ENCODE results near the gene DNMBP.

DNMBP gene, protein sequence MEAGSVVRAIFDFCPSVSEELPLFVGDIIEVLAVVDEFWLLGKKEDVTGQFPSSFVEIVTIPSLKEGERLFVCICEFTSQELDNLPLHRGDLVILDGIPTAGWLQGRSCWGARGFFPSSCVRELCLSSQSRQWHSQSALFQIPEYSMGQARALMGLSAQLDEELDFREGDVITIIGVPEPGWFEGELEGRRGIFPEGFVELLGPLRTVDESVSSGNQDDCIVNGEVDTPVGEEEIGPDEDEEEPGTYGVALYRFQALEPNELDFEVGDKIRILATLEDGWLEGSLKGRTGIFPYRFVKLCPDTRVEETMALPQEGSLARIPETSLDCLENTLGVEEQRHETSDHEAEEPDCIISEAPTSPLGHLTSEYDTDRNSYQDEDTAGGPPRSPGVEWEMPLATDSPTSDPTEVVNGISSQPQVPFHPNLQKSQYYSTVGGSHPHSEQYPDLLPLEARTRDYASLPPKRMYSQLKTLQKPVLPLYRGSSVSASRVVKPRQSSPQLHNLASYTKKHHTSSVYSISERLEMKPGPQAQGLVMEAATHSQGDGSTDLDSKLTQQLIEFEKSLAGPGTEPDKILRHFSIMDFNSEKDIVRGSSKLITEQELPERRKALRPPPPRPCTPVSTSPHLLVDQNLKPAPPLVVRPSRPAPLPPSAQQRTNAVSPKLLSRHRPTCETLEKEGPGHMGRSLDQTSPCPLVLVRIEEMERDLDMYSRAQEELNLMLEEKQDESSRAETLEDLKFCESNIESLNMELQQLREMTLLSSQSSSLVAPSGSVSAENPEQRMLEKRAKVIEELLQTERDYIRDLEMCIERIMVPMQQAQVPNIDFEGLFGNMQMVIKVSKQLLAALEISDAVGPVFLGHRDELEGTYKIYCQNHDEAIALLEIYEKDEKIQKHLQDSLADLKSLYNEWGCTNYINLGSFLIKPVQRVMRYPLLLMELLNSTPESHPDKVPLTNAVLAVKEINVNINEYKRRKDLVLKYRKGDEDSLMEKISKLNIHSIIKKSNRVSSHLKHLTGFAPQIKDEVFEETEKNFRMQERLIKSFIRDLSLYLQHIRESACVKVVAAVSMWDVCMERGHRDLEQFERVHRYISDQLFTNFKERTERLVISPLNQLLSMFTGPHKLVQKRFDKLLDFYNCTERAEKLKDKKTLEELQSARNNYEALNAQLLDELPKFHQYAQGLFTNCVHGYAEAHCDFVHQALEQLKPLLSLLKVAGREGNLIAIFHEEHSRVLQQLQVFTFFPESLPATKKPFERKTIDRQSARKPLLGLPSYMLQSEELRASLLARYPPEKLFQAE (N-terminal part only)

GRCh38 chr10:100009793-100010676 is at the start of gene DNMBP:
Gene DNMBP, minus strand, starts transcription at chr10:100009947. Its CDS starts 37,823 bp downstream, at chr10:99972124.
- peak; percentile 67 to 79 for DNase-seq (ENCODE audit: low read depth in 2 of 2)

- DNase-seq (ENCODE audit: low read depth in 2 of 2) = no peak
Measured at GRCh38 chr10:100057948-100058347, 48.2 kb upstream of the DNMBP start.

DNA sequence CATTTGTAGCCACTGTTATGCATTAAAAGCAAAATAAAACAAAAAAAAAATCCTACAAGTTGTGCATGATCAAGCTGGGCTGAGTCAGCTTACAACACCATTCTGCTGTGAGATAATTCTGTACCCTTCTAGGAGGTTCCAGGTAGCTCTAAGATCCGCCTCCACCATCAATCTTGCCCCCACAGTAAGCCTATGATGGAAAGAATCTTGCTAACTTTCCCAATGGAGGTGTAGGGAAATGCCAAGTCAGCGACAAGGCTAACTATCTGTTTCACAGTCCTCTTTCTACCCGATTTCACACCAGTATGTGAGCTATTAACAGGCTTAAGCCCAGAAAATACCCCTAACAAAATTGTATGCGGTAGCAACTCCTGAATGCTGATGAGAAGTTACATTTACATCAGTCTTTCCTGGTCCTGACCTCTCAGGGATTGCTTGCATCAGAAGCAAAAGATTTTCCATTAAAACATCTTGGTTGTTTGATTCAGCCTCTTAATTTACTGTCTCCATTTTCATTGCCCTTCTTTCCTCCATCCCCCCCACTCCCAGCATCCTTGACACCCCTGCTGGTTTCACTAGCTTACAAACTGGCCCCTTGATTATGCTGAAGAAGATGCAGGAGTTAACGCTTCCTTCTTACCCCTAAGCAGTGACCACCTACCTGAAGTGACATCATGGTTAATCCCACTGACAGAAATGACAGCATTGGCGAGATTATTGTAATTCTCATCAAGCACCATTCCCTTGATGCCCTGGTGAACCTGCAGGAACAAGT is 44.1 kb upstream of the DNMBP start:
- DNase-seq (ENCODE audit: low read depth in 2 of 2) = no peak

DNA sequence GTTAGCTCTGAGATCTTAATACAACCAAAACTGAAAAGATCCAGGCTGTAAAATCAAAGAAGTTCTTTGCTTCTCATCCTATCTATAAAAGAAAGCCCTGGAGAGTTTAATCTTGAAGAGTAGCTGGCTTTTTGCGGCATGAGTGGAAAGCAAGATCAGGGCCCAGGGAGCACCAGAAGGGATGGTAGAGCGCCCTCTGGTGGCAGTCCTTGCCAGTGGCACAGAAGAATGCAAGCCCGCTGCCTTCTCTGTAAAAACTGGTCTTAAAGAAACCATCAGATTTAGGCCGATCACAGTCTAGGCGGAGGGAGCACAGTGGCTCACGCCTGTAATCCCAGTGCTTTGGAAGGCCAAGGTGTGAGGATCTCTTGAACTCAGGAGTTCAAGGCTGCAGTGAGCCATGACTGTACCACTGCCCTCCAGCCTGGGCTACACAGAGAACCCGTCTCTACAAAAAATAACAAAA is 36.3 kb upstream of the DNMBP start:
- DNase-seq (ENCODE audit: low read depth in 2 of 2) = peak; percentile 78 to 91

DNA sequence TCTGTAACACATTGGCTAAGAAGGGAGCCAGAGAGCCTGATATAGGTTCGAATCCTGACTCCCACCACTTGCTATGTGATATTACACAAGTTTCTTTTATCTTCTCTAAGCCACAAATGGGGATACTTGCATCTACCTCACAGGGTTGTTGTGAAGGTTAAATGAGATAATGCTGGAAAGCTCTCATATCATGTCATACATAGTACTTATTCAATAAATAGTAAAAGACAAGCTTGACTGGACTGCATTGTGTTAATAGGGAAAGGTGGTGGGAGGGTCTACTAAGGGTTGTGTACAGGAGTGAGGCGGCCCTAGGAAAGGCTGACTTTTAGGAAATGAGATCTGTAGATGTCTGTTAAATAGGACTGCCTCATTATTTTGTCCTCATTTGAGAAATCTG is 35.8 kb upstream of the DNMBP start:
- no peak for DNase-seq (ENCODE audit: low read depth in 2 of 2)

- DNase-seq (ENCODE audit: low read depth in 2 of 2) = no peak
Measured at GRCh38 chr10:100043796-100044195, 34.0 kb upstream of the DNMBP start.

DNA sequence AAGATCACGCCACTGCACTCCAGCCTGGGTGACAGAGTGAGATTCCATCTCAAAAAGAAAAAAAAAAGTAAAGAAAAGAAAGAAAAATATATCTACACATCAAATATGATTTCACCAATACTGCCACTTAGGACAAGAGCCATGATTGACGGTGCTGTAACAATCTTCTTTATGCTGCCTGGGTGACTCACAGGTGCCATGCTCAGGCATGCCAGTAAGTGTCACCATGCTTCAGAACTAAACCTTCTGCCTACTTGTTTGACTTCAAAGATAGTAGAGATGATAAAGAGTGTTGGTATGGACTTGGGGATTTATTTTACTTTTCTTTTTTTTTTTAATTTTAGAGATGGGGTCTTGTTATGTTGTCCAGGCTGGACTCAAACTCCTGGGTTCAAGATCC is 33.6 kb upstream of the DNMBP start:
- DNase-seq (ENCODE audit: low read depth in 2 of 2) = peak in 1 of 2 donors; percentile 11

- DNase-seq (ENCODE audit: low read depth in 2 of 2) = no peak
Measured at GRCh38 chr10:100041306-100042002, 31.7 kb upstream of the DNMBP start.

DNA sequence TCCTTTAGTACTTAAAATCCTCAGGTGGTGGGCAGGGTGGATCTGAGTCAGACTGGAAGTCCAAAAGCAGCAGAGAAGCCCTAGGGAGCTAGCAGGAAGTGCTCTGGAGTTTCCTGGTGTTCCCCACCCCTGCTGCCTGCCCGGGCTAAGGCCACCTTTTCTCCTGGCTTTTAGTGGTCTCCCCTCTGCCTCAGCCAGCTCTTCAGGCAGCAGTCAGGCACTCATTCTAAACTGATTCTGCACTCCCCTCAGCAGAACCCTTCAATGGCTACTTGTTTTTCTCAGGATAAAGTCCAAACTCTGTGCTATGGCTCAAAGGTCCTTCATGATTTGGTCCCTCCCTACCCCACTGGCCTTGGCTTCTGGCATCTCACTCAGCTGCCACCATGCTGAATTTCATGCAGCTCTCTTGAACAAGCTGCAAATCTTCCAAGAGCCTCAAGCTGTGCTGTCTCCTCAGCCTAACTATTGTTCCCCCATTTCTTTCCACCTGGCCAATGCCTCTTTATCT is 28.9 kb upstream of the DNMBP start:
- DNase-seq (ENCODE audit: low read depth in 2 of 2) = no peak

DNA sequence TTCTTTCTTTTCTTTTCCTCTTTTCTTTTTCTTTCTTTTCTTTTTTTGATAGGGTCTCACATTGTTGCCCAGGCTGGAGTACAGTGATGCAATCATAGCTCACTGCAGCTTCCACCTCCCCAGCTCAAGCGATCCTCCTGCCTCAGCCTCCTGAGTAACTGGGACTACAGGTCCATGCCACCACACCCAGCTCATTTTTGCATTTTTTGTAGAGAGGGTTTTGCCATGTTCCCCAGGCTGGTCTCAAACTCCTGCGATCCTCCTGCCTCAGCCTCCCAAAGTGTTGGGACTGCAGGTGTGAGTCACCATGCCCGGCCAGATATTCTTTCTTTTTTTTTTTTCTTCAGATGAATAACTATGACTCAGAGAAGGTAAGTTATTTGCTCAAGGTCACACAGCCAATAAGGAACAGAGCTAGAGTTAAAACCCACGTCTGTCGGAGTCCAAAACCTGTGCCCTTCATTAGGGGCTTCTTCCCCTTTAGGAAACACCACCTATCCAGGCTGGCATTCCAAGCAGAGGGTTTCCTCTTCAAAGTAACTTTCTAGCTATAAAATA is 28.1 kb upstream of the DNMBP start:
- DNase-seq (ENCODE audit: low read depth in 2 of 2) = no peak

GRCh38 chr10:100036850-100037249 is 27.1 kb upstream of the DNMBP start:
- no peak for DNase-seq (ENCODE audit: low read depth in 2 of 2)

DNA sequence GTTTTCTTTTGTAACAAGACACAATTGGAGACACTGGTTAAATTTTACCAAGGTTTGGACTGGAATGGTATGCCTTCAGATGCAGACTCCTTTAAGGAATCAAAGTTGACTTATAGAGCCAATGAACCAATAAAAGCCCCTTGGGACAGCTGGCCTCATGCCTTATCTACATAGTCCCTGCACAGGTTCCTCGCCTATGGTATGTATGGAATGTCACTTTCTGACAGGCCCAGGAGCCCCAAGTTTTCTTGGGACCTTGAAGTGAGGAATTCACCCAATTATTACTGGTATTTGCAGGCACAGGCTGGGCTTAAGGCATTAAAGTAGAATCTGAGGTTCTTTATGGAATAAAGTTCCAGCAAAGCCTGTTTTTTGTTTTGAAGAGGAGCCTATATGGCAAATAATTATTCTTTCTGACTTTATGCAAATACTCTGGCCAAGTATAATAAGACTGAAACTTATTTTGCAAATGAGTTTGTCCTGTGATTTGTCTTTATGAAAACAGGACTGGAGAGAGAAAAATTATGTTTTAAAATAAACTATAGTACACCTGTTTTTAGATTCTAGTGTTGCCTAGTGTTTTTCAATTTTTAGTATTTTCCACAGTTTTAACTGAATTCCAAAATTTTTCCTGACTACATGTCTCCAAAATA is 24.1 kb upstream of the DNMBP start:
- no peak for DNase-seq (ENCODE audit: low read depth in 2 of 2)

- DNase-seq (ENCODE audit: low read depth in 2 of 2) = no peak
Measured at GRCh38 chr10:100027416-100027815, 17.7 kb upstream of the DNMBP start.

DNA sequence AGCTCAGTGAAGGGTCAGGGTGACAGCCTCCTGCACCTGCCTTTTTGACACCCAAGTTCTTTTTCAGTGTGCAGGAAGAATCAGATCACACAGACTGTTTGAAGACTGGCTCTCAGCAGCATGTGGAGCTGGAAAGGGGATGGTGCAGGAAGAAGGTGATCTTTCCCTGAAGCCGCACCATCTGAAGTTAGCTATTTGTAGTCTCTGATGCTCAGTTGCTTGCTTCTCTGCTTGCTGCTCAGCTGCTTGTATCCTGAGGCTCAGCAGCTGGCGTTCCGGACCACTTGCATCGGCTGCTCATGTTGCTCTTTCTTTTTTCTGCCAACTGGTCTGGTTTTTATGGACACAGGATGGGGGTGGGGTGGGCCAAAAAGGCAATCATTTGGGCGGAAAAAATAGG is 15.8 kb upstream of the DNMBP start:
- DNase-seq (ENCODE audit: low read depth in 2 of 2) = no peak

DNA sequence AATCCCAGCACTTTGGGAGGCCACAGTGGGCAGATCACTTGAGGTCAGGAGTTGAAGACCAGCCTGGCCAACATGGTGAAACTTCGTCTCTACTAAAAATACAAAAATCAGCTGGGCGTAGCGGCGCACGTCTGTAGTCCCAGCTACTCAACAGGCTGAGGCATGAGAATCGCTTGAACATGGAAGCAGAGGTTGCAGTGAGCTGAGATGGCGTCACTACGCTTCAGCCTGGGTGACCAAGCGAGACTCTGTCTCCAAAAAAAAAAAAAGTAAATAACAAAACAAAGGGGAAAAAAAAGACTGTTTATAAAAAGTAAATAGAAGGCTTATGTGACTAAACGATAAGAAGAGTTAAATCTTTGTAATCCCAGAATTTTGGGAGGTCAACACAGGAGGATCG is 15.0 kb upstream of the DNMBP start:
- DNase-seq (ENCODE audit: low read depth in 2 of 2) = no peak

- no peak for DNase-seq (ENCODE audit: low read depth in 2 of 2)
Measured at GRCh38 chr10:100022403-100022802, 12.7 kb upstream of the DNMBP start.

DNA sequence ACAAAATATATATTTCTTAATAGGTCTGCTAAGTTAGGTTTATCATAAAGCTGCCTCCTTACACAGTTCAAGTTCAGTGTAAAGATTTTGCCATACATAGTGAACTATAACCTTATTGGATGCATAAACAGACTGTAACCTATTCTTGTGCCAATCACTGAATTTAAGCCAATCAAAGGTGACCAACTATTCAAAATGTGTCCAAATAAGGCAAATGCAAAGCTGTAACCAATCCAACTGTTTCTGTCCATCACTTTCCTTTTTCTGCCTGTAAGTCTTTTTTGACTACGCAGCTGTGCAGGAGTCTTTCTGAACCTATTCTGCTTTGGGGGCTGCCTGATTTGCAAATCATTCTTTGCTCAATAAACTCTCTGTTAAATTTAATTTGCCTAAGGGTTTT is 11.6 kb upstream of the DNMBP start:
- no peak for DNase-seq (ENCODE audit: low read depth in 2 of 2)

- no peak for DNase-seq (ENCODE audit: low read depth in 2 of 2)
Measured at GRCh38 chr10:100020886-100021253, 11.1 kb upstream of the DNMBP start.
